ENCODE results near the gene SERBP1.
"Not testable (repeated sequence)": the region's sequence is repeated elsewhere in the genome, so short reads cannot be mapped to it uniquely, and the experiment has no call there.

Gene SERBP1

DNA sequence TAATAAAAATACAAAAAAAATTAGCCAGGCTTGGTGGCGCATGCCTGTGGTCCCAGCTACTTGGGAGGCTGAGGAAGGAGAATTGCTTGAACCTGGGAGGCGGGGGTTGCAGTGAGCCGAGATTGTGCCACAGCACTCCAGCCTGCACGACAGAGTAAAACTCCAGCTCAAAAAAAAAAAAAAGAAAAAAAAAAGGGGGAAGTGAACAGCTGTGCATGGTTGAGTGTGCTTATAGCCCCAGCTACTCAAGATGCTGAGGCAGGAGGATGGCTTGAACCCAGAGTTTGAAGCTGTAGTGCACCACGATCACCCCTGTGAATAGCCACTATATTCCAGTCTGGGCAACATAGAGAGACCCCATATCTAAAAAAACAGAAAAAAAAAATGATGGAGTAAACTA, 15.8 kb upstream of the SERBP1 start:
- in situ Hi-C loops (cut with HindIII; ENCODE audit: low pct_ligation_motif_present, low pct_unique_long_range_greater_than_20kb, low sequenced_read_pairs); DNase-seq: not testable (repeated sequence)

DNA sequence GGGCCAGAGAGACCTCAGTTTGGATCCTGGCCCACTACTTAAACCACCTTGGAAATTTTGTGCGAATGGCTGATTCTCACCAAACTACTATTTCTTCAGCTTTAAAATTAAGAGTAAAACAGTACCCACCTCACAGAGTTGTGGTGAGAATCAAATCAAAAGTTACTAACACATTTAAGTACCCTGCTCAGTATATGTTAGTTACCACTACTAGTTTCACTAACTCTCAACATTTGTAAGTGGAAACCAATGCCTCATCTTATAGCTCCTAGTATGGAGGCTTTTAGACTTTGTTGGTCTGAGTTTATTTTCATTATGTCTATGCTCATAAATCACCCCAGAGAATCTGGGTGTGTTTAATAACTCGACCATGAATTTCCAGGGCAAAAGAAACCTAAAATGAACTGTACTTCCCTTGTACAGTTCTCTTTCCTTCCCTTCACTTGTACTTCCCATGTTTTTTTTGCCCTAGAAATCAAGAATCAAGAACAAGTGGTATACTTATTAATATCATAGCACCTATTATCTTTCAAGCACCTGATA, 11.6 kb upstream of the SERBP1 start:
- no peak for DNase-seq
- in situ Hi-C loops (cut with HindIII; ENCODE audit: low pct_ligation_motif_present, low pct_unique_long_range_greater_than_20kb, low sequenced_read_pairs), result no loop called here

DNA sequence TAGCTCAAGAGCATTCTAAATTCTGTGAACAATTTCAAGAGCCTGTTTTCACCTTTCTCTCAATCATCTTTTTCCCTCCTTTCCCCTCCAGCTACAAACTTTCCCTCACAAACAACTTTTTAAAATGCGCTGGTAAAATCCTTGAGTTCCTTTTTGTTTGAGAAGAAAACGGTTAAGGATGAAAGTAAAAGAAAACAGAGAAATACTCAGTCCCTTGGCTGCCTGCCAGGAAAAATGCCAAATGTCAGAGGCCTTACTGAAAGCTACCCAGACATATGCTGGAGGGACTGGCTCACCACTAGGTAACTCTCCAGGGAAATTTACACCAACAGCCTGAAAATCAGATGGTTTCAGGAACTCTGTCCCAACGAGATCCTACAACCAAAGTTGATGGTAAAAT, 11.0 kb upstream of the SERBP1 start:
- in situ Hi-C loops (cut with HindIII; ENCODE audit: low pct_ligation_motif_present, low pct_unique_long_range_greater_than_20kb, low sequenced_read_pairs), result no loop called here
- no peak for DNase-seq

DNA sequence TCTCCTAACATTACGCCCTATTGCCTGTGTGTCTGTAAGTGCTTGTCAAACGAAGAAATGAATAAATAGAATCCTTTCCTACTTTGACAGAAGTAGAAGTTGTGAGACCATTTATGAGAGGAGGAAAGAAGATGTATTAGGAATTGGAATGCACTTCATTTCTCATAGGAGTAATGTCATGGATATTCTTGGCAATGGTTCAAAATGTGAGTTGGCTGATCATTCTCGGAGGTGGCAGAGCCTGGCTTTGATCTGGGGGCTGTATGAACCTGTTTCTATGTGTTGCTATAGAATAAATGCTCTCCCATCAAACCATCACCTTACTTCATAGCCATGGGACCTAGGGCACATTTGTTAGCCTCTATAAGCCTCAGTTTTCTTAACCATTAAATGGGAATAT, 10.1 kb upstream of the SERBP1 start:
- DNase-seq, result no peak
- in situ Hi-C loops (cut with HindIII; ENCODE audit: low pct_ligation_motif_present, low pct_unique_long_range_greater_than_20kb, low sequenced_read_pairs), result no loop called here

DNA sequence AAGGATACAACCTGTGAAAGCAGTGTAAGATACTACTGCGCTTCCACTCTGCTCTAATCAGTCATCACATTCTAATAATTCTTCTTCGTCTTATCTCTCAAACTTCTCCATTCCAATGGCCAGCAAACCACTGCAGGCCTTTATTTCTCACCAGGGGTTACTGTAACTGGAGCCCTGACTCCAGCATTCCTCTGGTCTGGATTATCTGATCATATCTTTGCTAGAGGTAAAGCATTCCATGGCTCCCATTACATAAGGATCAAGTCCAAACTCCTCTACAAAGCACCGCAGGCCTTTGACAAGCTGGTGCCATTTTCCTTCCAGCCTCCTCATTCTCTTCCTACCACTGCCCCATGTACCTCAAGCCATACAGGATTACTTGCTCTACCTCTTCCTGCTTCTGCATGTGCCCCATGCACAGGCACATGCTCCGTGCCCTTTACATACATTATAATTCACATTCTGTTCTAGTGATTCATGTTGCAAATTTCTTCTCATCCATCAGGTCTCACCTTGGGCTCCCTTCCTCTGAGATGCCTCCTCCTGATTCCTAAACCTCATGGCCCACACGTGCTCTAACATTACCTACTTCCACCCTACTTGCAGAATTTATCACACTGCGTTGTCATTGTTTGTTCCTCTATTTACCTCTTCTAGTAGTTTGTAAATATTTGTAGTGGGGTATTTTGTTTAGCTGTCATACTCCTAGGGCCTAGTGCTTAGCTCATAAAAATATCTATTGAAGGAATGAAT, 9.3 kb upstream of the SERBP1 start:
- DNase-seq, result no peak
- in situ Hi-C loops (cut with HindIII; ENCODE audit: low pct_ligation_motif_present, low pct_unique_long_range_greater_than_20kb, low sequenced_read_pairs), result no loop called here

DNA sequence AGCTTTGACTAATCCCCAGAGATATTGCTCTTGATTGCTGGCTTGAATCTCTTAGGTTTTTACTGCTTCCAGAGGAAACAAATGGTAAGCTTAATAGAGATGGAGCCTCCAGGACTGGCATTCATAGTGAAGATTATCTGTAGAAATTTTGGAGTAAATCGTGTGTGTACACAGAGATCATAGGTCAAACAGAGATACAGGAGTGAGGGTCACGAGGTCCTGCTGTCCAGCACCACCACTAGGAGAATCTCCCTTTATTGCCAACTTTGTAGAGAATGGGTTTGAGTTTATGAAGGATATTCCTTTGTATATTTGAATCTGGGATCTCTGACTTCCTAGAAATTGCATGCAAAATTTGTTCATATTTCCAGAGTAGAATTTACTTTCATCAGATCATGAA, 7.8 kb upstream of the SERBP1 start:
- in situ Hi-C loops (cut with HindIII; ENCODE audit: low pct_ligation_motif_present, low pct_unique_long_range_greater_than_20kb, low sequenced_read_pairs), result no loop called here
- no peak for DNase-seq

DNA sequence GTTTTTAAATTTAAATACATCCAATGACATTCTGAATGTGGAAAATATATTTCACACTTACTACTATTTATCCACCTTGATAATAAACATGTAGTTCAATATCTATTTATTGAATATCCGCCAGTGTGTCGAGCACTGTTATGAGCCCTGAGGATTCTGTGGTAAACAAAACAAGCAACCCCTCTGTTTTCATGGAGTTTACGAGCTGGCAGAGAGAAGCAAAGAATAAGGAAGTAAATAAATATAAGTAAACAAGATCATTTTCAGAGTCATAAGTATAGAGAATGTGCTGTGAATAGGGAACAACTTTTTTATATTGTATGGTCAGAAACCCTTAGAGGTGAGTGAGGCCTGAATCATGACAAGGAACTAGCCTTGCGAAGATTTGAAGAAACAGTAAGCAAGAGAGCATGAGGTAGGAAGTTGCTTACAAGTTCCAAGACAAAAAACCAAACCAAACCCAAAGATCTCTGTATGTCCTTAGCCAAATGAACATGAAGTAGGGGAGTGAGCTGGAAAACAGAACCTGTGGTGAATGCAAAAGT, 6.4 kb upstream of the SERBP1 start:
- in situ Hi-C loops (cut with HindIII; ENCODE audit: low pct_ligation_motif_present, low pct_unique_long_range_greater_than_20kb, low sequenced_read_pairs), result no loop called here
- DNase-seq, result no peak

DNA sequence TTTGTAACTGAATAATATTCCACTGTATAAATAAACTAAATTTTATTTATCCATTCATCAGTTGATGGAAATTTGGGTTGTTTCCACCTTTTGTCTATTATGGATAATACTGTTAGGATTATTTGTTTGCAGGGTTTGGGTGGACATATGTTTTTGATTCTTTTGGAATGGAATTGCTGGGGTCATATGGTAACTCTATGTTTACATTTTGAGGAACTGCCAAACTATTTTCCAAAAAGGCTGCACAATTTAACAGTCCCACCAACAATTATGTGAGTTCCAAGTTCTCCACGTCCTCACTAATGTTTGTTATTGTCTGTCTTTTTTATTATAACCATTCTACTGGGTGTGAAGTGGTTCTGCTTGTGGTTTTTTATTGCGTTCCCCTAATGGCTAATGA, 4.3 kb upstream of the SERBP1 start:
- in situ Hi-C loops (cut with HindIII; ENCODE audit: low pct_ligation_motif_present, low pct_unique_long_range_greater_than_20kb, low sequenced_read_pairs), result no loop called here
- no peak for DNase-seq

DNA sequence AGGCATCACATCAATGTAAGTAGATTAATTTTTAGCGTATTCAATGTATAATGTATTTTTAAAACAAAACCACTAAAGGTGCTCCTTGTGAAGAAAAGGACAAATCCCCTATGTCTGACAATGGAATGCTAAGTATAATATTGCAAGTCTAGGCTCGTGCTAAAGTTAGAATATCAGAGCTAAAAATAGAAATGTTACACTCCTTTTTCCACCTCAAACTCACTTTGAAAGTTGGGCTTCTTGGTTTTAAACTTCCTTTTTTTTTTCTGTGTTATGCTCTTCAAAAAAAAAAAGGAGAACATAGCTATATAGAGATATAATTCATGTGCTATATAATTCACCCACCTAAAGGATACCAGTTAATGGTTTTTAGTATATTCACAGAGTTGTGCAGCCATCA, 3.6 kb upstream of the SERBP1 start:
- DNase-seq, result no peak
- in situ Hi-C loops (cut with HindIII; ENCODE audit: low pct_ligation_motif_present, low pct_unique_long_range_greater_than_20kb, low sequenced_read_pairs), result no loop called here

DNA sequence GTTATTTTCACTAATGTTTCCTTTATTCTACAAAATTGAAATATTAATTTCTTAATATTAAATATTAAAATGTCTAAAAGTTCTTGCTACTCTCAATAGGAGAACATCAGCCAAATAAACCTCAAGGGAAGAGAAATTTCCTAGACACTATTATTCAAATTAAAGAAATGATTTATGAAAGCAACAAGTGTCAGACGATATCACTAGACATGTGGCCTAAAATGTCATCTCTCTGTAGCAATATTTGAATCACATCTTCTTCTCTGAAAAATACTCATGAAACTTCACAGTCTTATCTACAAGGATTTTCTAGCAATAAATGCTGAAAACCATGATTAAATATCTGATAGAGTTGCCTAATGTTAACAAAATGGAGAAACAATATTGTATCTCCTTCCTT, 2.5 kb upstream of the SERBP1 start:
- in situ Hi-C loops (cut with HindIII; ENCODE audit: low pct_ligation_motif_present, low pct_unique_long_range_greater_than_20kb, low sequenced_read_pairs), result no loop called here
- DNase-seq, result no peak

DNA sequence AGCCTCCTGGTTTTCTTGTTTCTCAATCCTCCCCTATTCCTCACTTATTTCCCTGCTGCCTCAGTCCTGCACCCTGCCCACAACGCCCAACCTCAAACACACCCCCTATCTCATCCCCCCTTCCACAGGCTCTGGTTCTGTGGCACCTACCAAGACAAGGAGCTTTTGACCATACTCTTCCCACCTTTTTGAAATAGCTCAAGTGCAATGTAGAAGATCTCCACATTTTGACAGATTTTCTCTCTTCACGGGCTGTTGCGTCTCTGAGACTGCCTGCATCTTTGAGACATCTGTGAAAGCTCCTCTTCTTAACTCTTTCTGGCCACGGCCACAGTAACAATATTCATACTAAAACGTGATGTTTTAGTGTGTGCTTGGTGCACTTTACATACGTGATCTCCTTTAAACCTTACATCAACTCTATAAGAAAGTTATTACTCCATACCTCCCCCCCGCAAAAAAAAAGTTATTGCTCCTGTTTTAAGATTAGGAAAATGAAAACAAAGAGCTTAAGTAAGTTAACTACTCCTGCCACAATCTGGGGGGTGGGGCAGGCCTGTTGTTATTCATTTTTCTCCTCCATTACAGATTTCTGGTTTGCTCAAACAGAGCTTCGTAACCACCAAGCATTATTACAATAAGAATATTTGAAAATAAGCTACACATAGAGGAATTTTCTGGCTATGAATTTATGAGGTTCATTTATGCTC, 1.8 kb upstream of the SERBP1 start:
- in situ Hi-C loops (cut with HindIII; ENCODE audit: low pct_ligation_motif_present, low pct_unique_long_range_greater_than_20kb, low sequenced_read_pairs), result no loop called here
- no peak for DNase-seq

DNA sequence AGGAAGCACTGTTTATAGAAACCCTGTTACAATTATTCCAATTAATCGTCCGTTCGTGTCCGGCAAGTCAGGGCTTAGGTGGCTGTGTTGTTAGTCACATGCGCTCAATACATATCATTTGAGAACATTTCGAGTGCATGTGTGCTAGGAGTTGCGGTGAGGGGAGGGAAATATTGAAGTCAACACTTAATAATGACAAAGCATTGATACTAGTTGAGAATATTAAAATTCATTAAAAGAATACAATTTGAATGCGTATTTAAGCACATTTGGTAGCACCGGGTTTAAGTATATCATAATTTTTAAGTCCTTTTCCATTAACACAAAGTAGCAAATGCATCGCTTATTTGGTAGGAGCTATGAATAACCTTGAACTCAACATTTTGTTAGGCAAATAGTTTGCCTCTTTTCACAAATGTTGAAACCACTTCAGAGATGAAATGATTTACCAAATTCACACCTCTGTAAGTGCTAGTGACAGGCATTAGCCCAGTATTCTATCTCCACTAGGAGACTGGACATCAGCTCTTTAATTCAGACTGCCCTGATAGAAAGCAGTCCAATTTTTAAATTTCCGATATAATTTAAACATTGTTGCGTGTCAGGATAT, 1.1 kb upstream of the SERBP1 start:
- DNase-seq, result no peak
- in situ Hi-C loops (cut with HindIII; ENCODE audit: low pct_ligation_motif_present, low pct_unique_long_range_greater_than_20kb, low sequenced_read_pairs), result no loop called here

DNA sequence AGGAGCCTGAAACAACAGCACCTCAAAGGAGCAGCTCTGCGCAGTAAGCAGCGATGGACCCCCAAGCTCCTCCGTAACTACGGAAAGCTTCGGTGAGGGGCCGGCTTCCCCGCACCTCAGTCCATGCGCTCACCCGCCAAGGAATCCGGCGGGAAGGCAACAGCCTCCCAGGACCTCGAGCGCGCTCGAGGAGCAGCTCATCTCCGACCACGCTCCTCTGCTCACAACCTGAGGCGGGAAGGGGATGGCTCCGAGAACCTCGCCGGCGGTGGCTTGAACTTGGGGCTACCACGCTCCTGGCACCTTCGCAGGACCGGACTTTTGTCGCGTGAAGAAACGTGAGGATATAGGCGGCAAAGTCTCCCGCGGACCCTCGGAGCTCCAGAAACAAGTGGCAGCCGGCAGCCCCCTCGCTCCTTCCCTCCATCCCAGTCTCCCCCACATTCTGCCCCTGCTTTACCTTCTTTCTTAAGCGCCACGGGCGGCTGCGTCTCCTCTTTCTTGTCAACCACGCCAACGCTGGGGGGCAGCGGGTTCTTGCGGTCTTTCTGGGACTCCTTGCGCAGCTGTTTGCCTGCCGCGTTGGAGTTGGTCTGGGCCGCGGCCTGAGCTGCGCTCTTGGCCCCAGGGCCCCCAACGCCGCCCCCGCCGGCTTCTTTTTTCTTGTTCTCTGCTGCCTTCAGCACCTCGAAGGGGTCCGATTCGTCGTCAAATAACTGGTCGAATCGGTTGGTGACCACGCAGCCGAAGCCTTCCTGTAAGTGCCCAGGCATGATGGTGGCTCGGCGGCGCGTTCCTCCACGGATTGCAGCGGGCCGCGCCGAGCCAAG, 459 bp downstream of the SERBP1 start:
- in situ Hi-C loops (cut with HindIII; ENCODE audit: low pct_ligation_motif_present, low pct_unique_long_range_greater_than_20kb, low sequenced_read_pairs), result no loop called here
- DNase-seq, result peak; percentile 14

DNA sequence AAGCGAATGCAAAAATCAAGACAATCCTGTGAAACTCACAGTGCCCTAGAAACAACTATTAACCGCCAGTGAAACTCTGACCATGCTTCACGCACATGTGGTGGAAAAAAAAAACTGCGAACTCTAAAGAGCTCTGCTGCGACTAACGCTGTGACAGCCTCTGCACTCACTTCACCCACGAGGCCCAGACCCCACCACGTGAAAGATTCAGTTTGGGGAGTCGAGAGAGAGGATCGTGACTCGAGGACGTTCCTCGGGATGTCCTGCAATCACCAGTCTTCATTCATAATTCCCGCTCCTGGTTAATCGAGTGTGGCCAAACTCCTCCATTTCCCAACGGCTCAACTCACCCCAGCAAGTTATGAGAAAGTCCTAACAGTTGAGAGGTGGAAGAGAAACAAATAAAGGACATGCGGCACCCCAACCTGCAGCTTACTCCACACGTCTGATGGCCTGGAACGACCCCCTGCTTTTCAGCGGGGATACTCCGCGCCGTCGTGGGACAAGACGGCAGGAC, 1.1 kb downstream of the SERBP1 start:
- DNase-seq, result peak; percentile 32

DNA sequence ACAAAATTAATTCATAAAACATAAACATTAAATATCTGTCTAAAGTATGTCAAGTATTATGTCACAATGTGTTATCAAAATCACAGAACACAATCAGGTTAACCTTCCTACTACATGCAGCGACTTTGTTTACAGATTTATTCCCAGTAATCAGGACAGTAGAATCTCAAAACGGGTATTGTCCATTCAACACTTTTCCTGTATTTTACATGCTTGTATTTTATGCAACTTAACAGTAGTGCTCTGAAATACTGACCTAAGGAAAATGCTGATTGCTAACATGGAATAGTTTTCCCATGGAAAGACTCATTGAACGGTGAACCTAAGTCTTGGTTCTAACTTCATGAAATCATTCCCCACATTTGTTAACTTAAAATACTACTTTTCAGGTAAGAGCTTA, 2.3 kb downstream of the SERBP1 start:
- in situ Hi-C loops (cut with HindIII; ENCODE audit: low pct_ligation_motif_present, low pct_unique_long_range_greater_than_20kb, low sequenced_read_pairs), result no loop called here
- no peak for DNase-seq

More for the DNA sequence above, 1.1 kb downstream of the SERBP1 start:
- in situ Hi-C loops (cut with HindIII; ENCODE audit: low pct_ligation_motif_present, low pct_unique_long_range_greater_than_20kb, low sequenced_read_pairs), result no loop called here

DNA sequence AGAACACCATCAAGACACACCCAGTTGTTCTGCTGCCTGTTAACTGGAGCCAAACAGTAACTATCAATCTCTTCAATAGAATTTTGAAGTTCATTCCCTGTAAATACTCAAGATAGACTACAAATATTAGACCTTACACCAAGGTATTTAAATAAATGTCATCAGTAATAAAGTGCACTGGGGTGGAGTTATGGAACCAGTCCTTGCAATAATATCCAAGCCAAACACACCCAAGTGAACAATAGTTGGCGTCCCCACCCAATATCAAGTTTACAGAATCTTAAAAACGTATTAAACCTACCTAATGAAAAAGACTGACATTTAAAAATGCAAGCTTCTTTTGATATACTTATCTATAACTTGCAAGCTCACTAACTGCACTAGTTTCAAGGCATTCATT, 2.7 kb downstream of the SERBP1 start:
- in situ Hi-C loops (cut with HindIII; ENCODE audit: low pct_ligation_motif_present, low pct_unique_long_range_greater_than_20kb, low sequenced_read_pairs), result no loop called here
- DNase-seq, result no peak

DNA sequence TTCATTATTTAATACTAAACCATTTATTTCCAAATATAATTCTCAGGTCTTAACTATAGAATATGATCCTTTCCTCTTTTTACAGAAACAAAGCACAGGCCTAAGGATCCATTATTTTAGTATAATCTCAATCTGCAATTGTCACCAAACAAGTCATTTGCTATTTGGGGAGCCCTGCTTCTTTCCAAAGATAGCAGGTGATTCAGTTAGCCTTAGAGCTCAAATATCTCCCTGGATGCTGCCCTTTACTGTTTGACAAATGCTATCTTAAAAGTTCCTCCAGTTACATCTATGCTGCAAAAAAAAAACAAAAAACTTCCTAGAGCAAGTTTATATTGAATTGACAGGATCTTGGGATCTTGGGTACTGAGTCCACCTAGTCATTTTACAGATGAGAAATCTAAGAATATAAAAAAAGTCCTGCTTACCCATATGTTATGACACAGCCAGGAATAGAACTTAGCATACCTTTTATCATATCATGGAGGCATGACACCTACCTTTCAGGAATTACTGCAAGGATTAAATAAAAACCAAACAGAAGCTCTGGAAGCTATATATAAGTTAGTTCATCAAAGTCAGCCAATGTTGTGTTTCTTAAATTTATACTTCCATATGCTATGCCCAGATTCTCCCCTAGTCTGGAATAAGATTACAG, 9.2 kb downstream of the SERBP1 start:
- in situ Hi-C loops (cut with HindIII; ENCODE audit: low pct_ligation_motif_present, low pct_unique_long_range_greater_than_20kb, low sequenced_read_pairs), result no loop called here
- no peak for DNase-seq
